Amniotic stem cell (primary cell): Measurements from ENCODE around the gene JMJD7.

Source experiments
- DNase-seq: peaks from one replicate; lab custom pipeline; 2025; lab: John Stamatoyannopoulos, UW

JMJD7 gene

GRCh38 chr15:41866263-41866703, 38.4 kb downstream of the JMJD7 start:
- DNase-seq, result no peak

DNA sequence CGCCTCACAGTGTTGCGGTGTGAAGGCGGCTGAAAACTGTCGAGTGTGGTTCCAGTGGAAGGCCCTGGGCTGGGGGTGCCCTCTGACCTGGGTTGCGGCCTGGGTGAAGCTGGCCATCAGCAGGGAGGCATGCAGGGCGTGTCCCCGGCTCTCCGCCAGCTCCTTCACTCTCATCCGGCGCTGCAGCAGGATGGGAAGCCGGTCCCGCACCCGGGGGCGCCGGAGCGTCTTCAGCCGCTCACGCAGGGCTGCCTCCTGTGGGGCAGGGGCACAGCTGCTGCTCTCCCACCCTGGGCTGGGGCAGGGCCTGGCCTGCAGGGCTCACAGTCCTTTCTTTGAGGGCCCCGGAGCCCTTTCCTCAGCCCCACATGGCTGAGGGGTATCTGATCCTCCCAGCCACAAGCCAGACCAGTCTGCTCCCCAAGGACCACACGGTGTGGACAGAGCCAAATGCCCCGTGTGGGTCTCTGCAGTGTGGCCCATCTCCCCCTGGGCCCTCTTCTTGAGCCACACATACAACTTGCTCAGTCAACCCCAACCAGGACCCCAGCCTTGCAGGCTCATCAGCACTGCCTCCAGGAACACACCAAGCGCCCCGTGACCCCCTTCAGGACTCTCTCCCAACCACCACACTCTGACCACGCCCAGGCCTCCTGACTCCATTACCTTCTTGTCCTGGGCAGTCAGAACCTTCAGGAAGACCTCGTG, 39.1 kb downstream of the JMJD7 start:
- no peak for DNase-seq

DNA sequence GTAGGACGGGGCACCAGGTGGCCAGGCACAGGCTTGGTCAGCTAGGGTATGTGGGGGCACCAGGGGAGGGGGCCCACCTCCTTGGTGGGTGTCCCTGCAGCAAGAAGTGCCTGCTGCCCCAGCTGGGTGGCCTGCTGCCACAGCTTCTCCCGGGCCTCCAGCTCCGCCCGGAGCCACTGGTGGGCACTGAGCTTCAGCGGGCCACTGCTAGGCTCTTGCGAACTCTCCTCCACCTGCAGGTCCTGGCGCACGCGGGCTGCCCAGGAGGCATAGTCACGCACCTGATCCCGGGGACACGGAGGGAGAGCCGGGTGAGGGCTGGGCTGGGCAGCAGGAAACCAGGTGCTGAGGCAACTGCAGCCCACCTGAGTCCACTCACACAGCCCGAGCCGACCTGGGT, 40.4 kb downstream of the JMJD7 start:
- DNase-seq, result no peak

DNA sequence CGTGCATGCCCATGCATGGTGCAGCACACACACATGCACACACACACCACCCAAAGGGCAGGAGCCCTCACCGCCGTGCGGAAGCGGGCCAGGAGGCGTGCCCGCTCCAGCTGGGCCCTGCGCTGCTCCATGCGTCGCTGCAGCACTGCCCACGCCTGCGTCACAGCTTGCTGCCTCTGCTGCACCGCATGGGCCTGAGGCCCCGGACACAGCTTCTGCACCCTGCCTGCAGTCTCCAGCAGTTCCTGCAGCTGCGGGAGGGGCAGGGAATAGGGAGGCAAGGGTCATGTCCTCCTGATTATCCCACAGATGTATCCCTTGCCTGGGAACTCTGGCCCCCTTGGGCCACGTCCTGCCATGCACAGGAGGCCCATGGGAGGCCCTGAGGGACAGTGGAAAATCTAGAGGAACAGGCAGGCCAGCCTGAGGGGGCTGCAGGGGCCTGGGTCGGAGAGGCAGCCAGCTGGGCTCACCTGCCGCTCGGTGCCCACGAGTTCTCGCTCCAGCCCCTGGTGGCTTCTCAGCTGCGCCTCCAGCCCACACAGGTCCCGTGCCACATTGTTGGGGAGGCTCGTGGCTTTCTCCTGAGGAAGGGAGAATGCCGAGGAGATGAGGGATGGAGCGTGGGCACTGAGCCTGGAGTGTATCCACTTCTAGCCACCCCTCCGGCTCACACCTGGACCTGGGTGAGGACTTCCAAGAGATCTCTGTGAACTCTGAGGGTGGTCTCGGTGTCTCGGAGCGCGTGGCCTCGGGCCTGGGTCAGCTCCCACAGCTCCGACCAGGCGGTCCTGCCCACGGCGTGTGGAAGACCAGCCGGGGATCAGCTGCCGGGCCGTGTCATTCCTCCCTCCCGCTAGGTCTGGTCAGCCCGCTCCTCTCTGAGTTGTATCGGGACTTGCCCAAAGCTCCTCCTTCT, 42.1 kb downstream of the JMJD7 start:
- no peak for DNase-seq

- no peak for DNase-seq
Measured at GRCh38 chr15:41870689-41871081, 42.8 kb downstream of the JMJD7 start.

DNA sequence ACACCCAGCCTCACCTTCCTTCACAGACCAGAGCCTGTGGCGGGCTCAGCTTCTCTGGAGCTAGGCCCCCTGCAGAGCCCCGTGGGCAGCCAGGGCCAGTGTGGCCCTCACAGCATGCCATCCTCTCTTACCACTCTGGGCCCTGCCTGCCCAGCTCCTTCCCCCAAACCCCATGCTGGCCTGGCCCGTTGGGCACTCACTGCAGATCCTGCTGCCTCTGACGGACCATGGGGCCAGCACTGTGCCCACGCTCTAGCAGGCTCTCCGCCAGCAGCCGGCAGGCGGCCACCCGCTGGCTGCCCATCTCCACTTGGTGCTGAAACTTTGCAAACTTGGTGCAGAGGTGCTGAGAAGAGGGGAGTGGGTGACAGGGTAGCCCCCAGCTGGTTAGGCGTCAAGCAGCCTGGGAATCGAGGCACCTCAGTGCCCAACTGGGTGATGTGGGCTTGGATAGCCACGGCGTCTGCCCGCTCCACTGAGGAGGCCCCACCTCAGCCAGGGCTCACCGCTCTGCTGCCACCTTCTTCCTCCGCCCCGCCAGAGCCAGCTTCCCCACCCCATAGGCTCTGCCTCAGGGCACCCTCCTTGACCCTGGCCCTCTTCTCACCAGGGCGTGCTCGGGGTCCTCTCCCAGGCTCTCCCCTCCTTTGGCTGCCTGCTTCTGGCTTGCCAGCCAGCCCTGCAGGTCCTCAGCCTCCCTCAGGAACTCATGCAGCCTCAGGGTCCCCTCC, 43.4 kb downstream of the JMJD7 start:
- DNase-seq, result no peak

GRCh38 chr15:41872166-41872747, 44.4 kb downstream of the JMJD7 start:
- DNase-seq, result no peak

DNA sequence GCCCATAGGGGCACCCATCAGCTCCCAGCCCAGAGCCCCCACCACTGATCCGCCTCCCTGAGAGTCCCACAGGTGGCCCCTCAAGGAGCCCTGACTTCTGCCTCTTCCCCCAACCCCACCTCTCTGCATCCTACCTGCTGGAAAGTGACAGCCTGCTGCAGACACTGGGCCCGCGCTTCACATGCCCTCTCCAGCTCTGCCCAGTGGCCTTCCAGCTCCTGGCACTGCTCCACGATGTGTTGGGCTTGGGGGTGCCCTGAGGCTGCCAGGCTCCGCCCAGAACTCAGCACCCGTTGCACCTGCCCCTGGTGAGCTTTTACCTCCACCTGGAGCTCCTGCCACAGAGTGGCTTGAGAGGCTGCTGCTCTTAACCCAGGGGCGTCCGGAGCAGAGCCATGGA, 45.8 kb downstream of the JMJD7 start:
- no peak for DNase-seq

- DNase-seq, result no peak
Measured at GRCh38 chr15:41874736-41875135, 46.8 kb downstream of the JMJD7 start.

DNA sequence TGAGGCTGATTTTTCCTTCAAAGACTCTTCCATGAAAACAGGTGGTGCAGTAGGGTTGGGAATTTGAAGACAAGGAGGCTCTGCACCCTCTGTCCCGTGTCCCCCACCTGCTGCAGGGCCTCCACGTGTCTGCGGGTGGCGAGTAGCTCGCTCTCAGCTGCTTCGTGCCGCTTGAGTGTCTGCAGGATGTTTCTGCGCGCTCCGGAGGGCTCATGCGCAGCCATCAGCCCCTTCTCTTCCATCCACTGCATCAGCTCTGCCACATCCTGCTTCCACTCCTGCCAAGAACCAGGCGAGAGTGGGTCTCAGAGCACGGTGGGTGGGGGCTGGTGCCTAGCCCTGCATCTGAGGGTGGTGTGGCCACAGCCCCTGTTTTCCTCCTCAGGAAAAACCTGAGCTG, 48.1 kb downstream of the JMJD7 start:
- no peak for DNase-seq

DNA sequence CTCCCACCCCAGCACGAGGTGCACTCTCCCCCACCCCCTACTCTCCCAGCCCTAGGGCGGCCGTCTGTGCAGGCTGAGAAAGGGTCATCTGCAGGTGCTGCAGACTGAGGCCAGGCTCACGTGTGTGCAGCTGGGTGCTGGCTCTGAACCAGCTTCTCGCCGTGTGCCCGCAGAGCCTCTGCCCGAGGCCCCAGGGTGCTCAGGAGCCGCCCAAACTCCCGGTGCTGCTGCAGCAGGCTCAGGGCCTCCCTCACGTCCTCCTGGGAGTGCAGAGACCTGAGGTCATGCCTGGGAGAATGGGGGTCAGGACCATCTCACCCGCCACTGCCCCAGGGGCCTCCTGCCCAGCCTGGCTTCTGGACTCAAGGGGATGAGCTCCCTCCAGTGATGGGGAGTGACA, 48.8 kb downstream of the JMJD7 start:
- DNase-seq, result no peak

DNA sequence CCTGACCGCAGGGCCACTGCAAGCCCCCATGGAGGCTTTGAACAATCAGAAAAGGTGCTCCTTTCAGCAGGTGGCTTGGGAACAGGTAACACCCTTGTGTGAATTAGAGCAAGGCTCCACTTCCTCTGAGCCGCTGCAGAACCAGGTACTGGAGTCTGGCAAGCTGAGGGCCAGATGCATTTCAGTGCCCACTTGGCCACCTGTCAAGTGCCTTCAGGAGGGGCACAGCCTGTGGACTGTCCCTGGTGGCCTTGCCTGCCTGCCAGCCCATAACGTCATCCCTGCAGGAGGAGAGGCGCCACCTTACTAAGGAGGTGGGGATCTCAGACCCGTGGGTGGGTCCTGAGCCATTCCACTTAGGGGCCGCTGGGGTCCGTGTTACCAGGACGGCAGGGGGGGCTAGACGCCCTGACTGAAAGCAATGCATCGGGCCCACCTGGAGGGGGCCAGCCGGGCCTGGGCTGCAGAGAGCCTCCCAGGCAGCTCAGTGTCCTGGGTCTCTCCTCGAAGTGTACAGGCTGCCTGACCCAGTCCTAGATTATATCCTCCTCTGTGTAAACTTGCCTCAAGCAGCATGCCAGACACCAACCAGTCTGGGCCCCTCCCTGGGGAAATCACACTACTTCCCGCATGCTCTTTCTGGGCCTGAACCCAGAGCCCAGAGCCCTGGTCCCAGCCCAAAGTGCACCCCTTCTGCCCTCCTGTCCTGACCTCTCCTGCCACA, 49.9 kb downstream of the JMJD7 start:
- no peak for DNase-seq

GRCh38 chr15:41878355-41878699, 50.4 kb downstream of the JMJD7 start:
- no peak for DNase-seq

DNA sequence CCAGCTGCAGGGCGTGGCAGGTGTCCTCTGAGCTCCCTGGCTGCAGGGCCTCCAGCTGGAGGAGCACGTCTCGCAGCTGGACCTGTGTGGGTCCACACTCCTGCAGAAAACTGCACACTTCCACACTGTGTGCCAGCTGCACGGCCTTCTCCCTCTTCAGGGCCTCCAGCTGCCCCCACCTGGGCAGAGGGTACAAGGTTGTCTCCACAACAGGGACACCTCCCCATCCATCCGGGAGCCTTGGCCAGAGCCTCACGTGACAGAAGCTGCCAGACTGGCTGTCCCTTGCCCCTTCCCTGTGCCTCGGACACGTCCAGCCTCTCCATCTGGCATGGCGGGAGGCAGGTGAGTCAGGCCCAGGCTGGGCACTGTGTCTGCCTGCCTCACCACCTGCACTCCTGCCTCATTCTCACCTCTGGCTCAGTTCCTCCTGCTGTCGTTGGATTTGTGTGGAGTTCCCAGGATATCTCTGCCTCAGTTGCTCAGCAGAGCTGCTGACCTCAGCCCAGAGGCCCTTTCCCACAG, 51.5 kb downstream of the JMJD7 start:
- no peak for DNase-seq

GRCh38 chr15:41880156-41880877, 52.4 kb downstream of the JMJD7 start:
- DNase-seq, result no peak

DNA sequence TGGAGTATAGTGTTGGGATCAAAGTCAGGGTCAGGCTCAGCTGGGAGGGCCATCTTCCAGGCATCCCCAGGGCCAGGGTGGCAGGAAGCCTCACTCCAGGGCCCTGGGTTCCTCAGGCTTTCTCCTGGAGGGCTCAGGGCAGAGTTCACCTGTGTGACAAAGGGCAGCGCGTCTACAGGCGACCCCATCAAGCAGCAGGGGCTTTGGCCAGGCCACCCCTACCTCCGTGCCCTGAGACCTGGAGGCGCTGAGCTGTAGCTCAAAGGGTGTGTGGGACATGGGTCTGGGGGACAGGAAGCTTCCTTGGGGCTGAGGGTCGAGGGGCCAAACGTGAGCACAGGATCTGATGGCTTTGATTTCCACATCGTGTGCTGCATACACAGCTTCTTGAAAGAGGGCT, 53.2 kb downstream of the JMJD7 start:
- DNase-seq, result no peak

DNA sequence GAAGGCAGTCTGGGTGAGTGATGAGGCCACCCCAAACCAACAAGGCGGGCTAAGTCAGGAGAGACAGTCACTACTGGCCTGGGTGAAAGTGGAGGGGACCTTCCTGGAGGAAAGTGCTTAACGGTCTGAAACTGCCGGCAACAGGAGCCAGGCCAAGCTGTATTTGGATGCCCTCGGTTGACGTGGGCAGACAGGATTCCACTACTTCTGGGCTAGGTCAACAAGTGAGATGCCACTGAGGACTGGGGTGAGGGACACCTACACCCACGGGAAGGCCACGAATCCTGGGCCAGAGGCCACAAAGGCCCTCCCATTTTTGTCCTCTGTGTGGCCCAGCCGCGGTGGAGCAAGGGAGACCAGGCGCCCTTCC, 53.6 kb downstream of the JMJD7 start:
- no peak for DNase-seq

GRCh38 chr15:41881920-41882688, 54.2 kb downstream of the JMJD7 start:
- DNase-seq, result no peak

- no peak for DNase-seq
Measured at GRCh38 chr15:41882689-41883483, 55.0 kb downstream of the JMJD7 start.
